Breast epithelium (tissue), 4 donors: ENCODE results near the gene IRF2. TPM values are rescaled to one million over a fixed set of nuclear protein-coding genes. Genes with fewer than 3 reads are reported as not detected.

Experiments
- DNase-seq, 2 donors: peaks; one replicate each; pipeline ENCODE4 v3.0.0-alpha.2; 2019; ENCODE audit warnings: low spot score in 2 of 2
- H3K27ac ChIP-seq, 2 donors: fragments of 200-600 bp; sonication (generic) in 1 of 2; one replicate each; pipeline ENCODE4 v1.5.1; 2016 to 2019; ENCODE audit warnings: mild to moderate bottlenecking in 1 of 2
- H3K27me3 ChIP-seq, 2 donors: fragments of 200-600 bp; sonication (generic) in 1 of 2; one replicate each; pipeline versions ENCODE4 v1.5.1 to v1.6.0; 2017 to 2019; ENCODE audit warnings: control low read depth in 1 of 2, mild to moderate bottlenecking in 1 of 2
- H3K36me3 ChIP-seq: fragments of 200-600 bp; one replicate; pipeline ENCODE4 v1.5.1; 2019
- H3K4me1 ChIP-seq, 2 donors: fragments of 200-600 bp; sonication (generic); one replicate each; pipeline ENCODE4 v1.5.1; 2016 to 2019; ENCODE audit warnings: control low read depth in 1 of 2
- H3K4me3 ChIP-seq, 3 donors: fragments of 200-600 bp; sonication (generic); 1 replicate in 2 of 3; 2 replicates in 1 of 3; pipeline ENCODE4 v1.5.1; 2016 to 2019; ENCODE audit warnings: mild to moderate bottlenecking in 3 of 3, moderate library complexity in 2 of 3
- H3K9me3 ChIP-seq, 2 donors: fragments of 200-600 bp; sonication (generic) in 1 of 2; one replicate each; pipeline ENCODE4 v1.5.1; 2016 to 2019; ENCODE audit warnings: control low read depth in 1 of 2
- POLR2A ChIP-seq: fragments of 450-650 bp; IDR thresholded peaks from one replicate; pipeline ENCODE4 v1.6.1; 2016; ENCODE audit warnings: antibody characterized with exemption, mild to moderate bottlenecking, moderate library complexity
- POLR2AphosphoS5 ChIP-seq, 3 donors: sonication (generic); formaldehyde crosslinking; IDR thresholded peaks; one replicate each; pipeline ENCODE4 v1.6.1; 2017; ENCODE audit warnings: antibody characterized with exemption in 3 of 3
- intact Hi-C: fragments of 100-400 bp; cut with DNase I; formaldehyde crosslinking; loops from one replicate; pipeline ENCODE4 v1.15.1; 2023; ENCODE audit warnings: low total_unique reads
- total RNA-seq, 3 donors: library from RNA; depleted of rRNA; stranded (reverse); fragments of >200 nt; gene quantifications; one replicate each; pipeline ENCODE4 v1.1.0, GENCODE V29; 2016
- TF ChIP-seq, protein P1 (sequence below), 3 donors: fragments of 450-650 bp; IDR thresholded peaks; one replicate each; pipeline ENCODE4 v1.5.1; 2016 to 2017; ENCODE audit warnings: antibody characterized with exemption in 3 of 3, mild to moderate bottlenecking in 3 of 3, moderate library complexity in 3 of 3

The IRF2 gene
- total RNA-seq, 3 donors from 2014 or later, result 27.4 to 57.8 (median 36.4) TPM

GRCh38 chr4:184397516-184398163, 76.7 kb downstream of the IRF2 start:
- no peak for DNase-seq
- Histone ChIP-seq H3K36me3 (no peaks in the 10 kb centered on the region), H3K4me1 (no peaks in the 10 kb centered on the region), H3K27me3 (no peaks in the 10 kb centered on the region), H3K4me3 (no peak overlapping the region), H3K27ac (no peak overlapping the region), H3K9me3 (no peaks in the 10 kb centered on the region)
- TF ChIP-seq POLR2A (no peak), POLR2AphosphoS5 (IDR thresholded peaks at IDR 0.05) (no peak)
- TF ChIP-seq, protein P1, sequence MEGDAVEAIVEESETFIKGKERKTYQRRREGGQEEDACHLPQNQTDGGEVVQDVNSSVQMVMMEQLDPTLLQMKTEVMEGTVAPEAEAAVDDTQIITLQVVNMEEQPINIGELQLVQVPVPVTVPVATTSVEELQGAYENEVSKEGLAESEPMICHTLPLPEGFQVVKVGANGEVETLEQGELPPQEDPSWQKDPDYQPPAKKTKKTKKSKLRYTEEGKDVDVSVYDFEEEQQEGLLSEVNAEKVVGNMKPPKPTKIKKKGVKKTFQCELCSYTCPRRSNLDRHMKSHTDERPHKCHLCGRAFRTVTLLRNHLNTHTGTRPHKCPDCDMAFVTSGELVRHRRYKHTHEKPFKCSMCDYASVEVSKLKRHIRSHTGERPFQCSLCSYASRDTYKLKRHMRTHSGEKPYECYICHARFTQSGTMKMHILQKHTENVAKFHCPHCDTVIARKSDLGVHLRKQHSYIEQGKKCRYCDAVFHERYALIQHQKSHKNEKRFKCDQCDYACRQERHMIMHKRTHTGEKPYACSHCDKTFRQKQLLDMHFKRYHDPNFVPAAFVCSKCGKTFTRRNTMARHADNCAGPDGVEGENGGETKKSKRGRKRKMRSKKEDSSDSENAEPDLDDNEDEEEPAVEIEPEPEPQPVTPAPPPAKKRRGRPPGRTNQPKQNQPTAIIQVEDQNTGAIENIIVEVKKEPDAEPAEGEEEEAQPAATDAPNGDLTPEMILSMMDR (IDR thresholded peaks at IDR 0.05), result no peak
- intact Hi-C loops, result no loop called here

- intact Hi-C loops, result no loop called here
- no peaks in the 10 kb centered on the region for H3K36me3 ChIP-seq
- TF ChIP-seq, protein P1 (IDR thresholded peaks at IDR 0.05), result no peak
- no peak for TF ChIP-seq POLR2A
- TF ChIP-seq POLR2AphosphoS5 (IDR thresholded peaks at IDR 0.05), result no peak
Observed at GRCh38 chr4:184396570-184397515, 77.5 kb downstream of the IRF2 start.

GRCh38 chr4:184395971-184396391, 78.4 kb downstream of the IRF2 start:
- intact Hi-C loops, result no loop called here
- H3K27me3 ChIP-seq, result no peaks in the 10 kb centered on the region
- no peak for DNase-seq
- no peaks in the 10 kb centered on the region for H3K4me1 ChIP-seq
- H3K4me3 ChIP-seq, result no peak overlapping the region
- H3K27ac ChIP-seq, result no peak overlapping the region
- H3K36me3 ChIP-seq, result no peaks in the 10 kb centered on the region
- no peaks in the 10 kb centered on the region for H3K9me3 ChIP-seq
- TF ChIP-seq POLR2A (no peak), POLR2AphosphoS5 (IDR thresholded peaks at IDR 0.05) (no peak)
- TF ChIP-seq, protein P1 (IDR thresholded peaks at IDR 0.05), result no peak

More at GRCh38 chr4:184396570-184397515, 77.5 kb downstream of the IRF2 start:
- Histone ChIP-seq H3K9me3 (no peaks in the 10 kb centered on the region), H3K4me1 (no peaks in the 10 kb centered on the region), H3K27ac (no peak overlapping the region), H3K4me3 (no peak overlapping the region), H3K27me3 (no peaks in the 10 kb centered on the region)
- no peak for DNase-seq

- Histone ChIP-seq H3K36me3 (peaks cover 3% of the 10 kb centered on the region), H3K27me3 (no peaks in the 10 kb centered on the region), H3K9me3 (no peaks in the 10 kb centered on the region), H3K4me1 (no peaks in the 10 kb centered on the region), H3K4me3 (no peak overlapping the region), H3K27ac (peak overlapping the region in 1 of 2 donors; percentile 4)
- intact Hi-C loops, result no loop called here
- TF ChIP-seq POLR2AphosphoS5 (IDR thresholded peaks at IDR 0.05), result no peak
- TF ChIP-seq POLR2A, result no peak
- TF ChIP-seq, protein P1 (IDR thresholded peaks at IDR 0.05), result no peak
- DNase-seq, result no peak
Observed at GRCh38 chr4:184395451-184395917, 78.9 kb downstream of the IRF2 start.
